AG09319 (cell line): ENCODE data around the gene CELF4.

Experiments
- DNase-seq: peaks from one replicate; pipeline ENCODE4 v3.0.0-alpha.2; 2010; ENCODE audit warnings: low read depth; ENCODE audit errors: extremely low read depth
- TF ChIP-seq, protein P1 (sequence below): IDR thresholded peaks from 2 replicates; pipeline ENCODE4 v1.5.1; 2011; ENCODE audit warnings: low read depth, mild to moderate bottlenecking, inconsistent platforms, low read length, moderate library complexity

CELF4 gene

DNA sequence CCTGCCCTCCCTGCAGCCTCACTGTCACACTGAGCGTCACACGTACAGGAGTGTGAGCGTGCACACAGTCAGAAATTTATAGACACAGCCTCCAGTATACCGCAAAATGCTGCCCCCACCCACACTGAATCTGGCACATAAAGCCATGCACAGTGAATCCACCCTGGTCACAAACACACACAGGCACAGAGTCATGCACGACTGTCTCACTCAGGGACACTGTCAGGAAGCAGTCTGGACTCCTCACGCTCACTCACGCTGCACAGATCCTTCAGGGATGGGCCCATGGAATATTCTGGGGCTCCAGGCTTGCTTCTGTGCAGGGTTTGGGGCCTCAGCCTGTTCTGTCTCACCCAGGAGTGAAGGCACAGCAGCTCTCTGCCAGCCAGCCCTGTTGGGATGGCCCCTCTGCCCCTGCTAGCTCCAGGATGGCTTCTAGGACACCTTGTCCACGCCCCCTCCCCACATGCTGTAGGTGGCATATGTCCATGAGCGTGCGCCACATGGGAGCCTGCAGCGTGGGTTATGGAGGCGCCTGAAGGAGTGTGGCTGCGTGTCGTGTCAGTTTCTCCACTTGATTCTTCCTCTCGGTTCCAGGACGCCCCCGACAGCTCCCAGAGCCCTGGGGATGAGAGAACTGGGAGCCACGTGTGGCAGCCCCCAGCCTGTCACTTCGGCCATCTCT, 175.8 kb downstream of the CELF4 start:
- TF ChIP-seq, protein P1, sequence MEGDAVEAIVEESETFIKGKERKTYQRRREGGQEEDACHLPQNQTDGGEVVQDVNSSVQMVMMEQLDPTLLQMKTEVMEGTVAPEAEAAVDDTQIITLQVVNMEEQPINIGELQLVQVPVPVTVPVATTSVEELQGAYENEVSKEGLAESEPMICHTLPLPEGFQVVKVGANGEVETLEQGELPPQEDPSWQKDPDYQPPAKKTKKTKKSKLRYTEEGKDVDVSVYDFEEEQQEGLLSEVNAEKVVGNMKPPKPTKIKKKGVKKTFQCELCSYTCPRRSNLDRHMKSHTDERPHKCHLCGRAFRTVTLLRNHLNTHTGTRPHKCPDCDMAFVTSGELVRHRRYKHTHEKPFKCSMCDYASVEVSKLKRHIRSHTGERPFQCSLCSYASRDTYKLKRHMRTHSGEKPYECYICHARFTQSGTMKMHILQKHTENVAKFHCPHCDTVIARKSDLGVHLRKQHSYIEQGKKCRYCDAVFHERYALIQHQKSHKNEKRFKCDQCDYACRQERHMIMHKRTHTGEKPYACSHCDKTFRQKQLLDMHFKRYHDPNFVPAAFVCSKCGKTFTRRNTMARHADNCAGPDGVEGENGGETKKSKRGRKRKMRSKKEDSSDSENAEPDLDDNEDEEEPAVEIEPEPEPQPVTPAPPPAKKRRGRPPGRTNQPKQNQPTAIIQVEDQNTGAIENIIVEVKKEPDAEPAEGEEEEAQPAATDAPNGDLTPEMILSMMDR: no peak

DNA sequence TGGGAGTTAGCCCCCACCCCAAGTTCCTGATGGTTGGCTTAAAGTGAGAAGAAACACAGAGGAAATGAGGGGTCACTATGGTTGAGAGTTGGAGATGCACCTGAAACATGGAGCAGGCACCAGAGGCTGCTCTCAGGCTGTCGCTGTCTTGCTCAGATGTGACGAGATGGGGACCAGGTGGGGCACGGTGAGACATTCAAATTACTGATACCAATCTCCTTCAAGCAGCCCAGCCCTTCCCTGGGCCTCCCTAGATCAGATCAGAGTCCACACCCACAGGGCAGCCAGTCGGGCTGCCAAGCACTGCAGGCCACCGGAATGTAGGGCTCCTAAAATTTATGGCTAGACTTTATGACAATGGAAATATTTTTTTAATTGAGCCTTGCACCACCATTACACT, 176.6 kb downstream of the CELF4 start:
- TF ChIP-seq, protein P1: no peak
- DNase-seq: no peak

More for the DNA sequence above, 175.8 kb downstream of the CELF4 start:
- DNase-seq: no peak

DNA sequence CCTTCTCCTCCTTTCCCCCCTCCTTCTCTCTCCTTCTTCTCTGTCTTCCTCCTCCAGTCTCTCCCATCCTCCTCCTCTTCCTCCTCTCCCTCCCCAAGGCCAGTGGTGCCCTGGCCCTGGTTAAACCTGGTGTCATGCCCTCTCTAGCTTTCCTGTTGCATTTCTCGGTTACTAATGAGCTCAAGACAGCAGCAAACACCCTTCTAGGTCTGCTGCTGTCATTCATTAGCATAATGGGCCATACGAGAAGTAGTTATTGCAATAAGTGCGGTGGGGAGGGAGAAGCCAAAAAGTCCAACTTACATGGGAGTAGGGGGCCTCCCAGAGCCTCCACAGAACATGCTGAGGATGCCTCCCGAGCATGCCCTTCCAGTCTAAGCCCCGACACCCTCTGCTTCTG, 177.2 kb downstream of the CELF4 start:
- TF ChIP-seq, protein P1: no peak
- no peak for DNase-seq

DNA sequence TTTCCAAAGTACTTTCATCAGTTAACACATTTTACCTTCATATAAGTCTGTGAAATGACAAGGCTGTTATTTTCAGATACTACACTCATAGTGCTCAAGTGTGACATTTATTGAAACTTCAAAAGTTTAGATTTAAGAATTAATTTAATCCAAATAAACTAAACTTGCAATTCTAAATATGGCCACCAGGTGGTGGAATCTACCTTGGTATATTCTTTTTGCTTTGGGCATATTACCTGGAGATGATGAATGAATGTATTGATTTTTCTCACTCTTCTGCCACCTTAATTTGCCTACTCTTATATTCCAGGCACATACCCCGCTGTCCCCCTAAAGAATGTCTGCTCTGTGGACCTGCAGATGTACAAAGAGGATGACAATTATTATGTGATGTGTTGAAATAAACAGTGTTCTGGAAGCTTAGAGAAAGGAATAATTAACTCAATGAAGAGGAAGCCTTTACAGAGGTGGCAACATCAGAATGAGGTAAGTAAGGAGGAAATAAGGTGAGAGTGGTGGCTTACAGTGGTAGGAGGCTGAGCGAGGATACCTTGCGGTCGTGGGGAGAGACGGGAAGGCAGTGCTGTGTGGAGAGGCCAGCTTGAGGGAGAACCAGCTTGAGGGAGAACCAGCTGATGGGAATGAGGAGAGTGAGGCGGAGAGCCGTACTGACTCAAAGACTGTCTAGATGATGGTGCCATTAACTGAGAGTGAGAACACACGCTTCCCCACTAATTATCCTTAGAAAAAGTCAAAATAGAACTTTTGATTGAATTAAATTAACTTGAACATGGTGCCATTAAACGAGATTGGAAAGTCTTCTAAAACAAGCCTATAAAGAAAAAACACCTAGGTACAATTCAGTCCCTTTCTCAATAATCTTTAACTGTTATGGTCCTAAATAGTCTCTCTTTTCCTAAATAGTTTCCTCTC, 179.5 kb downstream of the CELF4 start:
- TF ChIP-seq, protein P1: peak; percentile 52
- no peak for DNase-seq

DNA sequence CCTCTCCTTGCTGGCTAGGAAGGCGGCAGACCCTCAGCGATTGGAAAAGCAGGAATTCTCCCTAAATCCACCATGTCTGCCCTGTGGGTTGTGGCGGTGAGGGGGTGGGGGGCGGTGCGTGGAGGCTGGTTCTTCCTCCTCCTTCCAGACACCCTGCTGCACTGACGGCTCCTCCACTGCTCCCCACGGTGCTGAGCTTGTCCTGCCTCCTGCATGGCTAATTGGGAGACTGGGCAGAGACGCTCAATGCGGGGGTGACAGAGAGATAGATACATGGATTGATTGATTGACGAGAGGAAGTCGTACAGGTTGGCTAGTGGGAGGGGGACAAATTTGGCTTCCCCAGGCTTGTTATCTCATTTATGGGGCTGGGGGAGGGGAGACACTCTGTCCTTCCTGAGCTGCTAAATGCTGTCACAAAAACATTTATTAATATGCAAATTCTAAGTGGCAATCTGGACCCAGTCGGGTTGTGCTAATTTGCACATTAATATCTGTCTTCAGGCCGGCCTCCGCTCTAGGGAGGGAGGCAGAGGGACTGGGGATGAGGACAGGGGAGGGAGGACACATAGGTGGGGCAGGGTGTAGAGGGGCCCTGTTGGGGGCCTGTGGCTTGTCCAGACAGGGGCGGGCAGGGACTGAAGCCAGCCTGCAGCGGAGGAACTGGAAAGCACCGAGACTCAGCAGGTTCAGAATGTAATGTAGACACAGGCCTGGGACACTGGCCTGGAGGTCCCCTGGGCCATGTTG, 181.6 kb downstream of the CELF4 start:
- TF ChIP-seq, protein P1: no peak
- no peak for DNase-seq

DNA sequence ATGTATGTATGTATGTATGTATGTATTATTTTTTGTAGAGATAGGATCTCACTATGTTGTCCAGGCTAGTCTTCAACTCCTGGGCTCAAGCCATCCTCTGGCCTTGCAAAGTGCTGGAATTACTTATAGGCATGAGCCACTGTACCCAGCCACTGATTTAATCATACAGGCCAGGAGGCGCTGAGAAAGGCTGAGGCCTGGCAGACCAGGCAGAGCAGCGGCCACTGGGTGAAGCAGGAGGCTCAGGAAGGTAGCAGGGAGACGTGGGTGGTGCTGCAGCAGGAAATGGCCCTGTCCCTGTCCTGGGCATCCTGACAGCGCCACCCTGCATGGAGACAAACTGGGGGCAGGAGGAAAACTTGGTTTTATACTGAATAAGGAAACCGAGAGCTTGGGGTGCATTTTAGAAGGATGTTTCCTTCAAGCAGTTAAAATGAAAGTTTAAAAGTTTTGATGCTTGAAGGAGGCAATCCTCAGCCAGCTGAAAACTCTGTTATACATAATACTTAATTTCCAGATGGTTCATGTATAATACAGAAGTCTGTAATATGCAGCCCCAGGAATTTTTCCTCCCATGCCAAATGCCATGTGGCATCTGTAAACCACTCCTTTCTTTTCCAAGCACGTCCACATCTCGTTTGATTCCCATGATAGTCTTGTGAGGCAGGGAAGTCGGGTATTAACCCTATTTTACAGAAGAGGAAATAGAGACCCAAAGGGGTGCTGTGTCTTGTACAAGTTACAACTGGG, 182.4 kb downstream of the CELF4 start:
- DNase-seq: no peak
- TF ChIP-seq, protein P1: no peak
